Measurements from ENCODE around the gene ADORA2B.

DNA sequence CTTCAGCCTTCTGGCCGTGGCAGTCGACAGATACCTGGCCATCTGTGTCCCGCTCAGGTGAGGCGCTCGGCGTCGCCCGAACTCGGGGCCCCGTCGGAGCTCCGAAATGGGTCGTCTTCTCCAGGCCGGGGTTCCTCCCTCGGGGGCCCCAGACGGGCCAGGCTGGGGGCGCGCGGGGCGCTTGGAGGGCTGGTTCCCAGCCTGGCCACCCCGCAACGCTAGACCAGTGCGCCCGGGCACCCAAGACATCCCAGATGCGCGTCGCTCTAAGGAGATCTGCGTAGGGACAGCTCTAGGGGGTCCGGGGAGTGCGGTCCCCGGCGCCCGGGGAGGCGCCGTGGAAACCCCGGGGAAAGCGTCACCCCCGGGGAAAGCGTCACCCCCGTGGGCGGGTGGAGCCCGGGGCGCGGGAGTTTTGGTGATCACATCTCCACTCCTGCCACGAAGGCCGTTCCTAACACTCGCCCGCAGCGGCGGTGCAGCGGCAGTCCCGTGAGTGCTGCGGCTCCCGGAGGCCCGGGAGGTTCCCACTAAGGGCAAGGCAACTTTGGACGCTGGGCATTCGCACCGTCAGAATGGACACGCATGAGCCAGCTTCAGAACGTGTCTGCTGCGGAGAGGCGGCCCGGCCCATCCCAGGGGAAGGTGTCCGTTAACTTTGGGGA is 729 bp downstream of the ADORA2B start:
- no peak for TF ChIP-seq EP300 (IDR thresholded peaks at IDR 0.05; ENCODE audit: borderline replicate concordance in 1 of 2, low read depth in 1 of 2, low read length in 1 of 2)
- TF ChIP-seq JUND (IDR thresholded peaks at IDR 0.05): no peak
- TF ChIP-seq RCOR1 (IDR thresholded peaks at IDR 0.05; ENCODE audit: low read length): no peak
- TF ChIP-seq, protein P1, sequence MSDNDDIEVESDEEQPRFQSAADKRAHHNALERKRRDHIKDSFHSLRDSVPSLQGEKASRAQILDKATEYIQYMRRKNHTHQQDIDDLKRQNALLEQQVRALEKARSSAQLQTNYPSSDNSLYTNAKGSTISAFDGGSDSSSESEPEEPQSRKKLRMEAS (IDR thresholded peaks at IDR 0.05; ENCODE audit: low read depth): no peak
